ENCODE data around the gene FALEC.
A peak's percentile ranks its signal among the peaks of the same experiment; 100 is the strongest.

FALEC gene

GRCh38 chr1:150484431-150484830 is 31.1 kb upstream of the FALEC start:
- Histone ChIP-seq H3K9ac (ENCODE audit: low read length) (no peak overlapping the region), H3K56ac (ENCODE audit: low read length) (no peak overlapping the region), H3K4me3 (ENCODE audit: low read length) (no peak overlapping the region), H3K4ac (ENCODE audit: low read depth, low read length) (no peak overlapping the region), H3K4me2 (ENCODE audit: low read length) (no peak overlapping the region), H3K23ac (ENCODE audit: low read length) (no peak overlapping the region), H4K8ac (ENCODE audit: low read depth, low read length) (no peak overlapping the region), H3K27ac (ENCODE audit: low read depth, low read length) (no peak overlapping the region), H2AK5ac (ENCODE audit: low read length) (no peak overlapping the region), H3K4me1 (ENCODE audit: control insufficient read depth, low read depth, low read length) (no peaks in the 10 kb centered on the region), H2BK5ac (ENCODE audit: low read length) (no peak overlapping the region), H3K79me1 (ENCODE audit: low read length) (peaks cover 3% of the 10 kb centered on the region), H3K36me3 (ENCODE audit: control insufficient read depth, insufficient read depth, low read length) (peaks cover 1% of the 10 kb centered on the region), H3K18ac (ENCODE audit: low read length) (no peak overlapping the region), H2BK15ac (replicated peaks; ENCODE audit: low read depth) (no peak overlapping the region), H3K27me3 (ENCODE audit: insufficient read depth, low read length, poor library complexity) (peaks cover 1% of the 10 kb centered on the region), H4K5ac (ENCODE audit: low read length) (no peak overlapping the region), H3K79me2 (ENCODE audit: control insufficient read depth, insufficient read depth, low read length) (peaks cover 2% of the 10 kb centered on the region), H2BK120ac (ENCODE audit: low read depth, low read length) (no peak overlapping the region)
- no peak for DNase-seq
- WGBS (ENCODE audit: extremely low coverage, insufficient coverage, low lambda C conversion rate): no CpG with 5 or more reads among the region's 5 CpGs

- H3K27ac ChIP-seq (ENCODE audit: low read depth, low read length): no peak overlapping the region
These were observed 30.7 kb upstream of the FALEC start for GRCh38 chr1:150484861-150485260.

GRCh38 chr1:150486966-150487762 is 28.4 kb upstream of the FALEC start, which contains the start of gene TARS2:
Gene TARS2 (plus strand): TSS chr1:150487419. CDS start chr1:150487451, 32 bp downstream.
- Histone ChIP-seq H3K4me1 (ENCODE audit: control insufficient read depth, low read depth, low read length) (no peaks in the 10 kb centered on the region), H3K56ac (ENCODE audit: low read length) (peak within 1 kb of the TSS; percentile 95), H3K79me1 (ENCODE audit: low read length) (peaks cover 3% of the 10 kb centered on the region), H3K4me2 (ENCODE audit: low read length) (peak within 1 kb of the TSS; percentile 99), H3K23ac (ENCODE audit: low read length) (no peak within 1 kb of the TSS), H3K4ac (ENCODE audit: low read depth, low read length) (no peak within 1 kb of the TSS), H2BK15ac (replicated peaks; ENCODE audit: low read depth) (no peak within 1 kb of the TSS), H4K8ac (ENCODE audit: low read depth, low read length) (no peak within 1 kb of the TSS), H3K4me3 (ENCODE audit: low read length) (peak within 1 kb of the TSS; percentile 94), H2BK5ac (ENCODE audit: low read length) (no peak within 1 kb of the TSS), H3K36me3 (ENCODE audit: control insufficient read depth, insufficient read depth, low read length) (peaks cover 1% of the 10 kb centered on the region), H3K9ac (ENCODE audit: low read length) (peak within 1 kb of the TSS; percentile 84), H3K79me2 (ENCODE audit: control insufficient read depth, insufficient read depth, low read length) (peaks cover 2% of the 10 kb centered on the region), H2AK5ac (ENCODE audit: low read length) (peak within 1 kb of the TSS; percentile 4), H3K18ac (ENCODE audit: low read length) (peak within 1 kb of the TSS; percentile 57), H3K27me3 (ENCODE audit: insufficient read depth, low read length, poor library complexity) (peaks cover 1% of the 10 kb centered on the region), H4K5ac (ENCODE audit: low read length) (peak within 1 kb of the TSS; percentile 3), H2BK120ac (ENCODE audit: low read depth, low read length) (no peak within 1 kb of the TSS), H3K27ac (ENCODE audit: low read depth, low read length) (no peak within 1 kb of the TSS)
- no CpG with 5 or more reads among the region's 30 CpGs for WGBS (ENCODE audit: extremely low coverage, insufficient coverage, low lambda C conversion rate)
- peak; percentile 99 for DNase-seq

More at GRCh38 chr1:150484861-150485260, 30.7 kb upstream of the FALEC start:
- Histone ChIP-seq H4K5ac (ENCODE audit: low read length) (no peak overlapping the region), H3K79me2 (ENCODE audit: control insufficient read depth, insufficient read depth, low read length) (peaks cover 2% of the 10 kb centered on the region), H2BK15ac (replicated peaks; ENCODE audit: low read depth) (no peak overlapping the region), H3K18ac (ENCODE audit: low read length) (no peak overlapping the region), H3K4me1 (ENCODE audit: control insufficient read depth, low read depth, low read length) (no peaks in the 10 kb centered on the region), H3K4me2 (ENCODE audit: low read length) (no peak overlapping the region), H2BK5ac (ENCODE audit: low read length) (no peak overlapping the region), H3K36me3 (ENCODE audit: control insufficient read depth, insufficient read depth, low read length) (peaks cover 1% of the 10 kb centered on the region), H4K8ac (ENCODE audit: low read depth, low read length) (no peak overlapping the region), H3K79me1 (ENCODE audit: low read length) (peaks cover 3% of the 10 kb centered on the region), H3K4me3 (ENCODE audit: low read length) (no peak overlapping the region), H3K27me3 (ENCODE audit: insufficient read depth, low read length, poor library complexity) (peaks cover 1% of the 10 kb centered on the region), H2BK120ac (ENCODE audit: low read depth, low read length) (no peak overlapping the region), H3K23ac (ENCODE audit: low read length) (no peak overlapping the region), H3K9ac (ENCODE audit: low read length) (no peak overlapping the region), H2AK5ac (ENCODE audit: low read length) (no peak overlapping the region), H3K4ac (ENCODE audit: low read depth, low read length) (no peak overlapping the region), H3K56ac (ENCODE audit: low read length) (no peak overlapping the region)
- no CpG with 5 or more reads among the region's 2 CpGs for WGBS (ENCODE audit: extremely low coverage, insufficient coverage, low lambda C conversion rate)
- peak; percentile 50 for DNase-seq

- Histone ChIP-seq H3K4ac (ENCODE audit: low read depth, low read length) (no peak overlapping the region), H3K79me1 (ENCODE audit: low read length) (peaks cover 3% of the 10 kb centered on the region), H3K27ac (ENCODE audit: low read depth, low read length) (no peak overlapping the region), H3K79me2 (ENCODE audit: control insufficient read depth, insufficient read depth, low read length) (peaks cover 2% of the 10 kb centered on the region), H4K8ac (ENCODE audit: low read depth, low read length) (no peak overlapping the region), H2BK120ac (ENCODE audit: low read depth, low read length) (no peak overlapping the region), H3K4me1 (ENCODE audit: control insufficient read depth, low read depth, low read length) (no peaks in the 10 kb centered on the region), H3K56ac (ENCODE audit: low read length) (peak overlapping the region; percentile 95), H3K4me2 (ENCODE audit: low read length) (peak overlapping the region; percentile 99), H3K23ac (ENCODE audit: low read length) (no peak overlapping the region), H3K18ac (ENCODE audit: low read length) (peak overlapping the region; percentile 57), H3K4me3 (ENCODE audit: low read length) (peak overlapping the region; percentile 94), H3K36me3 (ENCODE audit: control insufficient read depth, insufficient read depth, low read length) (peaks cover 1% of the 10 kb centered on the region), H3K9ac (ENCODE audit: low read length) (peak overlapping the region; percentile 84), H2BK15ac (replicated peaks; ENCODE audit: low read depth) (no peak overlapping the region), H3K27me3 (ENCODE audit: insufficient read depth, low read length, poor library complexity) (peaks cover 1% of the 10 kb centered on the region), H2BK5ac (ENCODE audit: low read length) (no peak overlapping the region), H4K5ac (ENCODE audit: low read length) (peak overlapping the region; percentile 3), H2AK5ac (ENCODE audit: low read length) (peak overlapping the region; percentile 4)
- DNase-seq: no peak
- no CpG with 5 or more reads among the region's 7 CpGs for WGBS (ENCODE audit: extremely low coverage, insufficient coverage, low lambda C conversion rate)
These were observed 27.8 kb upstream of the FALEC start for GRCh38 chr1:150487763-150488115.

- Histone ChIP-seq H3K56ac (ENCODE audit: low read length) (no peak overlapping the region), H3K27ac (ENCODE audit: low read depth, low read length) (no peak overlapping the region), H3K4me2 (ENCODE audit: low read length) (no peak overlapping the region), H3K4ac (ENCODE audit: low read depth, low read length) (no peak overlapping the region), H3K27me3 (ENCODE audit: insufficient read depth, low read length, poor library complexity) (peaks cover 1% of the 10 kb centered on the region), H2BK5ac (ENCODE audit: low read length) (no peak overlapping the region), H3K79me1 (ENCODE audit: low read length) (no peaks in the 10 kb centered on the region), H3K9ac (ENCODE audit: low read length) (no peak overlapping the region), H3K79me2 (ENCODE audit: control insufficient read depth, insufficient read depth, low read length) (no peaks in the 10 kb centered on the region), H3K4me3 (ENCODE audit: low read length) (no peak overlapping the region), H3K36me3 (ENCODE audit: control insufficient read depth, insufficient read depth, low read length) (peaks cover 4% of the 10 kb centered on the region), H2BK15ac (replicated peaks; ENCODE audit: low read depth) (no peak overlapping the region), H2BK120ac (ENCODE audit: low read depth, low read length) (no peak overlapping the region), H4K5ac (ENCODE audit: low read length) (no peak overlapping the region), H3K4me1 (ENCODE audit: control insufficient read depth, low read depth, low read length) (no peaks in the 10 kb centered on the region), H2AK5ac (ENCODE audit: low read length) (no peak overlapping the region), H3K23ac (ENCODE audit: low read length) (no peak overlapping the region), H3K18ac (ENCODE audit: low read length) (no peak overlapping the region), H4K8ac (ENCODE audit: low read depth, low read length) (no peak overlapping the region)
- no peak for DNase-seq
- no CpG with 5 or more reads among the region's 8 CpGs for WGBS (ENCODE audit: extremely low coverage, insufficient coverage, low lambda C conversion rate)
These were observed 22.4 kb upstream of the FALEC start for GRCh38 chr1:150493175-150493574.
